PC-9 (cell line): ENCODE results near the gene CEP112. TPM values are rescaled to one million over a fixed set of nuclear protein-coding genes. Genes with fewer than 3 reads are reported as not detected.

ENCODE experiments used
- BruUV-seq: library from RNA; stranded (reverse); fragments of 400-500 nt; replicated peaks from 2 replicates; lab custom pipeline; 2021; lab: Mats Ljungman, UMichigan
- CTCF ChIA-PET: fragments of 300-600 bp; sonication (Branson Sonifier 250); formaldehyde crosslinking; loops from one replicate; lab custom pipeline; 2022; ENCODE audit warnings: antibody characterized with exemption; lab: Charles Lee
- POLR2A ChIA-PET: fragments of 300-600 bp; sonication (Branson Sonifier 250); formaldehyde crosslinking; loops from one replicate; lab custom pipeline; 2022; ENCODE audit warnings: antibody characterized with exemption; ENCODE audit not compliant: unreplicated experiment; lab: Charles Lee
- DNase-seq, 2 experiments: peaks; one replicate each; pipeline versions ENCODE4 v3.0.0 to v3.0.0-alpha.2; 2015 to 2022; ENCODE audit warnings: mixed read lengths in 1 of 2
- H2AFZ ChIP-seq: fragments of 200-600 bp; sonication (generic); 2 replicates; pipeline ENCODE4 v1.8.1; 2017; ENCODE audit warnings: antibody characterized with exemption
- H3F3A ChIP-seq: fragments of 200-600 bp; sonication (generic); 2 replicates; pipeline ENCODE4 v1.8.1; 2017; ENCODE audit warnings: antibody characterized with exemption, mild to moderate bottlenecking, low read depth; ENCODE audit not compliant: insufficient read depth
- H3K27ac ChIP-seq: fragments of 200-600 bp; sonication (generic); 2 replicates; pipeline ENCODE4 v1.6.1; 2016; ENCODE audit warnings: mixed run types
- H3K27me3 ChIP-seq: fragments of 200-600 bp; sonication (generic); 2 replicates; pipeline ENCODE4 v1.6.1; 2016; ENCODE audit warnings: low read depth, mixed run types; ENCODE audit not compliant: insufficient read depth
- H3K36me3 ChIP-seq: fragments of 200-600 bp; sonication (generic); 2 replicates; pipeline ENCODE4 v1.6.1; 2016; ENCODE audit warnings: low read depth, mixed run types
- H3K4me1 ChIP-seq: fragments of 200-600 bp; sonication (generic); replicated peaks from 2 replicates; pipeline ENCODE4 v1.6.1; 2016; ENCODE audit warnings: mixed run types; ENCODE audit not compliant: insufficient read depth
- H3K4me2 ChIP-seq: fragments of 200-600 bp; sonication (generic); 2 replicates; pipeline ENCODE4 v1.6.1; 2017; ENCODE audit warnings: mixed run types
- H3K4me3 ChIP-seq: fragments of 200-600 bp; sonication (generic); 2 replicates; pipeline ENCODE4 v1.6.1; 2016; ENCODE audit warnings: mixed run types
- H3K79me2 ChIP-seq: fragments of 200-600 bp; sonication (generic); 2 replicates; pipeline ENCODE4 v1.6.1; 2017; ENCODE audit warnings: low read depth, mixed run types
- H3K9me2 ChIP-seq: fragments of 200-600 bp; sonication (generic); 2 replicates; pipeline ENCODE4 v1.8.1; 2017; ENCODE audit warnings: mild to moderate bottlenecking; ENCODE audit not compliant: insufficient read depth
- H3K9me3 ChIP-seq: fragments of 200-600 bp; sonication (generic); 2 replicates; pipeline ENCODE4 v1.8.1; 2016; ENCODE audit warnings: low read depth; ENCODE audit not compliant: insufficient read depth
- H4K20me1 ChIP-seq: fragments of 200-600 bp; sonication (generic); 2 replicates; pipeline ENCODE4 v1.8.1; 2017; ENCODE audit not compliant: insufficient read depth
- EZH2 ChIP-seq: fragments of 200-600 bp; sonication (generic); IDR thresholded peaks from 2 replicates; pipeline ENCODE4 v1.8.0; 2017; ENCODE audit warnings: antibody characterized with exemption, low read depth
- intact Hi-C: fragments of 100-400 bp; cut with micrococcal nuclease; formaldehyde crosslinking; loops from one replicate; pipeline ENCODE4 v1.10.0; 2022; ENCODE audit not compliant: unreplicated experiment
- total RNA-seq: library from RNA; stranded (reverse); gene quantifications from 2 replicates; pipeline ENCODE4 v1.2.3, GENCODE V29; 2021
- TF ChIP-seq, protein P1 (sequence below): fragments of 200-600 bp; sonication (generic); conservative IDR thresholded peaks from 2 replicates; pipeline ENCODE4 v1.6.1; 2017; ENCODE audit warnings: mixed run types, antibody characterized with exemption, mild to moderate bottlenecking, moderate library complexity

CEP112 gene
- total RNA-seq, 1 experiment from 2014 or later, result 4.3 TPM

DNA sequence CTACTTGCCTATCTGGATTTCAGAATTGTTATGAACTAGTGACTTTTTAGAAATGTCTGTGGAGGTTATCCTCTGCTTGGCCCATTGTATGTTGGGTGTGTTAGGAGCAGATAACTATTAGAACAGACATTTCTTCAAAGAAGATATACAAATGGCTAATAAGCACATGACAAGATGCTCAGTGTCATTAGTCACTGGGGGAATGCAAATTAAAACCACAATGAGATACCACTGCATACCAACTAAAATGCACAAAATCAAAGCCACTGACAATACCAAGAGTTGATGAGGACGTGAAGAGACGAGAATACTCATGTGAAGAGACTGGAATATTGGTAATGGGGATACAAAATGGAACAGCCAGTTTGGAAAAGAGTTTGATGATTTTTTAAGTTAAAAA is 39.2 kb downstream of the CEP112 start:
- no TSS peak for BruUV-seq
- no peak for TF ChIP-seq EZH2
- TF ChIP-seq, protein P1, sequence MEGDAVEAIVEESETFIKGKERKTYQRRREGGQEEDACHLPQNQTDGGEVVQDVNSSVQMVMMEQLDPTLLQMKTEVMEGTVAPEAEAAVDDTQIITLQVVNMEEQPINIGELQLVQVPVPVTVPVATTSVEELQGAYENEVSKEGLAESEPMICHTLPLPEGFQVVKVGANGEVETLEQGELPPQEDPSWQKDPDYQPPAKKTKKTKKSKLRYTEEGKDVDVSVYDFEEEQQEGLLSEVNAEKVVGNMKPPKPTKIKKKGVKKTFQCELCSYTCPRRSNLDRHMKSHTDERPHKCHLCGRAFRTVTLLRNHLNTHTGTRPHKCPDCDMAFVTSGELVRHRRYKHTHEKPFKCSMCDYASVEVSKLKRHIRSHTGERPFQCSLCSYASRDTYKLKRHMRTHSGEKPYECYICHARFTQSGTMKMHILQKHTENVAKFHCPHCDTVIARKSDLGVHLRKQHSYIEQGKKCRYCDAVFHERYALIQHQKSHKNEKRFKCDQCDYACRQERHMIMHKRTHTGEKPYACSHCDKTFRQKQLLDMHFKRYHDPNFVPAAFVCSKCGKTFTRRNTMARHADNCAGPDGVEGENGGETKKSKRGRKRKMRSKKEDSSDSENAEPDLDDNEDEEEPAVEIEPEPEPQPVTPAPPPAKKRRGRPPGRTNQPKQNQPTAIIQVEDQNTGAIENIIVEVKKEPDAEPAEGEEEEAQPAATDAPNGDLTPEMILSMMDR, result no peak
- H3K4me1 ChIP-seq, result no peaks in the 10 kb centered on the region
- intact Hi-C loops, result no loop called here
- H3K27me3 ChIP-seq, result no peaks in the 10 kb centered on the region
- H3K4me2 ChIP-seq, result no peak overlapping the region
- no peaks in the 10 kb centered on the region for H3F3A ChIP-seq
- H3K4me3 ChIP-seq, result no peak overlapping the region
- ChIA-PET CTCF (no interaction called here), POLR2A (no interaction called here)
- H3K9me3 ChIP-seq, result no peaks in the 10 kb centered on the region
- no peak overlapping the region for H3K27ac ChIP-seq
- no peaks in the 10 kb centered on the region for H3K9me2 ChIP-seq
- H2AFZ ChIP-seq, result no peak overlapping the region
- no peaks in the 10 kb centered on the region for H3K36me3 ChIP-seq
- H4K20me1 ChIP-seq, result no peaks in the 10 kb centered on the region
- DNase-seq, result no peak
- H3K79me2 ChIP-seq, result no peaks in the 10 kb centered on the region

DNA sequence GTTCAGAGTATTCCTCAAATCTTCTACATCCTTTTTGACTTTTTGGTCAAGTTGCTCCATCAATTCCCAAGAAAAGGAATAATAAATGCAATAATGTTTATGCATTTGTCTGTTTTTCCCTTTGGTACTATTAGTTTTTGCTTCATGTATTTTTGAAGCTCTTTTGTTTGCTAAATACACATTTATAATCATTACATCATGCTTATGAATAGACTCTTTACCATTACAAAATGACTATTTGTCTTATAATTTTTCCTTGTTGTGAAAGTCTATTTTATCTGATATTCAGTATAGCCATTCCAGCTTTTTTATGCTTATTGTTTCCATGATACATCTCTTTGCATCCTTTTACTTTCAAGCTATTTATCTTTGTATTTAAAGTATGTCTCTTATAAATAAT is 41.2 kb downstream of the CEP112 start:
- Histone ChIP-seq H2AFZ (no peak overlapping the region), H3K4me3 (no peak overlapping the region), H3K79me2 (no peaks in the 10 kb centered on the region), H3K9me2 (no peaks in the 10 kb centered on the region), H3K27ac (no peak overlapping the region), H3K4me2 (no peak overlapping the region), H3K9me3 (no peaks in the 10 kb centered on the region), H3K36me3 (no peaks in the 10 kb centered on the region), H4K20me1 (no peaks in the 10 kb centered on the region), H3F3A (no peaks in the 10 kb centered on the region), H3K4me1 (no peaks in the 10 kb centered on the region), H3K27me3 (no peaks in the 10 kb centered on the region)
- TF ChIP-seq EZH2, result no peak
- TF ChIP-seq, protein P1, result no peak
- CTCF ChIA-PET, result interaction anchor here (0.6 kb wide), 1 partner anchor 856 kb away, joined by 3 read pairs; no protein-coding TSS in a partner anchor
- intact Hi-C loops, result no loop called here
- DNase-seq, result no peak
- POLR2A ChIA-PET, result no interaction called here
- no TSS peak for BruUV-seq

DNA sequence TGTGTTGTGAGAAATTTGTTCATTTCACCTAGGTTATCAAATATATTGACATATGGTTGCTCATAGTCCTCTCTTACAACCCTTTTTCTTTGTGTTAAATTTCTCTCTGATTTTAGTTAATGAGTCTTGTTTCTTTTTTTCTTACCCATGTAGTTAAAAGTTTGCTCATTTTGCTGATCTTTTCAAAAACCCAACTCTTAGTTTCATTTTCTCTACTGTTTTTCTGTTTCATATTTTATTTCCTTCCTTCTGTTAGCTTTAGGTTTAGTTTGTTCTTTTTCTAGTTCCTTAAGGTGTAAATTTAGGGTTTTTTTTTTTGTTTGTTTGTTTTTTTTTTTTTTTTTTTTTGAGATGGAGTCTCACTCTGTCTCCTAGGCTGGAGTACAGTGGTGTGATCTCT is 42.4 kb downstream of the CEP112 start:
- no peaks in the 10 kb centered on the region for H3K27me3 ChIP-seq
- H3K9me3 ChIP-seq, result no peaks in the 10 kb centered on the region
- no peaks in the 10 kb centered on the region for H3K79me2 ChIP-seq
- CTCF ChIA-PET, result no interaction called here
- no peaks in the 10 kb centered on the region for H3K9me2 ChIP-seq
- no peak overlapping the region for H3K27ac ChIP-seq
- H3K4me2 ChIP-seq, result no peak overlapping the region
- no peaks in the 10 kb centered on the region for H3F3A ChIP-seq
- no TSS peak for BruUV-seq
- no peak overlapping the region for H2AFZ ChIP-seq
- H3K4me3 ChIP-seq, result no peak overlapping the region
- no peak for DNase-seq
- TF ChIP-seq, protein P1, result no peak
- no peak for TF ChIP-seq EZH2
- POLR2A ChIA-PET, result interaction anchor here (0.6 kb wide), 1 partner anchor 838 kb away, joined by 14 read pairs; no protein-coding TSS in a partner anchor
- no peaks in the 10 kb centered on the region for H3K4me1 ChIP-seq
- H4K20me1 ChIP-seq, result no peaks in the 10 kb centered on the region
- intact Hi-C loops, result no loop called here
- no peaks in the 10 kb centered on the region for H3K36me3 ChIP-seq
